CMK (cell line): ENCODE results near the gene ESPNL.
"Not testable (repeated sequence)": the region's sequence is repeated elsewhere in the genome, so short reads cannot be mapped to it uniquely, and the experiment has no call there.

Source experiments
- DNase-seq: peaks from one replicate; pipeline ENCODE4 v3.0.0-alpha.2; 2010; ENCODE audit warnings: low read depth

The ESPNL gene

GRCh38 chr2:238100049-238100820, at the start of gene ESPNL:
Gene ESPNL, plus strand, starts transcription at chr2:238100340. Its CDS starts 80 bp downstream, at chr2:238100420.
- peak; percentile 61 for DNase-seq

GRCh38 chr2:238053191-238053776, 46.9 kb upstream of the ESPNL start:
- no peak for DNase-seq

- DNase-seq: peak; percentile 52
Observed at GRCh38 chr2:238055841-238056240, 44.3 kb upstream of the ESPNL start.

- DNase-seq: not testable (repeated sequence)
Observed at GRCh38 chr2:238057696-238058575, 42.2 kb upstream of the ESPNL start.

- DNase-seq: no peak
Observed at GRCh38 chr2:238059505-238059904, 40.6 kb upstream of the ESPNL start.

GRCh38 chr2:238060096-238060541, 40.0 kb upstream of the ESPNL start:
- peak; percentile 58 for DNase-seq

- peak; percentile 90 for DNase-seq
Observed at GRCh38 chr2:238060542-238061314, 39.4 kb upstream of the ESPNL start, which contains the start of gene SCLY. Gene SCLY, plus strand, starts transcription at chr2:238061001. Its CDS starts 54 bp downstream, at chr2:238061055.

- DNase-seq: peak; percentile 53
Observed at GRCh38 chr2:238061315-238062202, 38.6 kb upstream of the ESPNL start.

GRCh38 chr2:238063414-238064189, 36.5 kb upstream of the ESPNL start:
- no peak for DNase-seq

- DNase-seq: no peak
Observed at GRCh38 chr2:238064376-238064775, 35.8 kb upstream of the ESPNL start.

- DNase-seq: no peak
Observed at GRCh38 chr2:238065071-238065846, 34.9 kb upstream of the ESPNL start.

- DNase-seq: no peak
Observed at GRCh38 chr2:238066218-238066617, 33.9 kb upstream of the ESPNL start.

- DNase-seq: not testable (repeated sequence)
Observed at GRCh38 chr2:238066718-238067117, 33.4 kb upstream of the ESPNL start.

GRCh38 chr2:238067939-238068338, 32.2 kb upstream of the ESPNL start:
- DNase-seq: no peak

- DNase-seq: no peak
Observed at GRCh38 chr2:238069021-238069709, 31.0 kb upstream of the ESPNL start.

GRCh38 chr2:238069877-238070276, 30.3 kb upstream of the ESPNL start:
- DNase-seq: no peak

GRCh38 chr2:238075397-238075796, 24.7 kb upstream of the ESPNL start:
- no peak for DNase-seq

GRCh38 chr2:238077292-238077691, 22.8 kb upstream of the ESPNL start:
- no peak for DNase-seq
